Measurements from ENCODE around the gene FN1.

DNA sequence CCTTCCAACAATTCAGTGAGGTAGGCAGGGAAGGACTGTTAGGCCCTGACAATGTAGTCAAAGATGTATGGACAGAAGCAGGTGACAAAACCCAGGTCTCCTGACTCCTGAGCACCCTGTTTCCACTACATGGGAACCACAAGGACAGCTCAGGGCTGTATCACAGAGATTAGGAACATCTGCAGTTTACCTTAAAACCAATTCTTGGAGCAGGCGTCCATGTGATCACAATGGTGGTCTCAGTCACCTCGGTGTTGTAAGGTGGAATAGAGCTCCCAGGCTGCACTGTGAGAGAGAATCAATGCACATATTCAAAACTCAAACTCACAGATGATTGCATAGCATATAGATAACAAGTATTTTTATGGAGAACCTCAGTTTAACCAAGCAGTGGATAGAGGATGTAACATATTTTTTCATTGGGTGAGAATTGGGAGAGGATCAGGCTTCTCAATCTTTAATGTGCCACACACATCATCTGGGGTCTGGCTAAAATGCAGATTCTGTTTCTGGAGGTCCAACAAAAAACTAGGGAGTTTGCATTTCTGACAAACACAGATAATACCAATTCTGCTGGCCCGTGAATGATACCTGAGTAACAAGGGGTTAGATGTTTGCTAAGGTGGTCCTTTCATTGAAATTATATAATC is 36.7 kb downstream of the FN1 start:
- TF ChIP-seq, protein P1, sequence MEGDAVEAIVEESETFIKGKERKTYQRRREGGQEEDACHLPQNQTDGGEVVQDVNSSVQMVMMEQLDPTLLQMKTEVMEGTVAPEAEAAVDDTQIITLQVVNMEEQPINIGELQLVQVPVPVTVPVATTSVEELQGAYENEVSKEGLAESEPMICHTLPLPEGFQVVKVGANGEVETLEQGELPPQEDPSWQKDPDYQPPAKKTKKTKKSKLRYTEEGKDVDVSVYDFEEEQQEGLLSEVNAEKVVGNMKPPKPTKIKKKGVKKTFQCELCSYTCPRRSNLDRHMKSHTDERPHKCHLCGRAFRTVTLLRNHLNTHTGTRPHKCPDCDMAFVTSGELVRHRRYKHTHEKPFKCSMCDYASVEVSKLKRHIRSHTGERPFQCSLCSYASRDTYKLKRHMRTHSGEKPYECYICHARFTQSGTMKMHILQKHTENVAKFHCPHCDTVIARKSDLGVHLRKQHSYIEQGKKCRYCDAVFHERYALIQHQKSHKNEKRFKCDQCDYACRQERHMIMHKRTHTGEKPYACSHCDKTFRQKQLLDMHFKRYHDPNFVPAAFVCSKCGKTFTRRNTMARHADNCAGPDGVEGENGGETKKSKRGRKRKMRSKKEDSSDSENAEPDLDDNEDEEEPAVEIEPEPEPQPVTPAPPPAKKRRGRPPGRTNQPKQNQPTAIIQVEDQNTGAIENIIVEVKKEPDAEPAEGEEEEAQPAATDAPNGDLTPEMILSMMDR (IDR thresholded peaks at IDR 0.05): no peak
- no peak for TF ChIP-seq EP300 (IDR thresholded peaks at IDR 0.05; ENCODE audit: low read depth)

Data from transverse colon (tissue), 3 donors.